ENCODE results near the gene AATK.

DNA sequence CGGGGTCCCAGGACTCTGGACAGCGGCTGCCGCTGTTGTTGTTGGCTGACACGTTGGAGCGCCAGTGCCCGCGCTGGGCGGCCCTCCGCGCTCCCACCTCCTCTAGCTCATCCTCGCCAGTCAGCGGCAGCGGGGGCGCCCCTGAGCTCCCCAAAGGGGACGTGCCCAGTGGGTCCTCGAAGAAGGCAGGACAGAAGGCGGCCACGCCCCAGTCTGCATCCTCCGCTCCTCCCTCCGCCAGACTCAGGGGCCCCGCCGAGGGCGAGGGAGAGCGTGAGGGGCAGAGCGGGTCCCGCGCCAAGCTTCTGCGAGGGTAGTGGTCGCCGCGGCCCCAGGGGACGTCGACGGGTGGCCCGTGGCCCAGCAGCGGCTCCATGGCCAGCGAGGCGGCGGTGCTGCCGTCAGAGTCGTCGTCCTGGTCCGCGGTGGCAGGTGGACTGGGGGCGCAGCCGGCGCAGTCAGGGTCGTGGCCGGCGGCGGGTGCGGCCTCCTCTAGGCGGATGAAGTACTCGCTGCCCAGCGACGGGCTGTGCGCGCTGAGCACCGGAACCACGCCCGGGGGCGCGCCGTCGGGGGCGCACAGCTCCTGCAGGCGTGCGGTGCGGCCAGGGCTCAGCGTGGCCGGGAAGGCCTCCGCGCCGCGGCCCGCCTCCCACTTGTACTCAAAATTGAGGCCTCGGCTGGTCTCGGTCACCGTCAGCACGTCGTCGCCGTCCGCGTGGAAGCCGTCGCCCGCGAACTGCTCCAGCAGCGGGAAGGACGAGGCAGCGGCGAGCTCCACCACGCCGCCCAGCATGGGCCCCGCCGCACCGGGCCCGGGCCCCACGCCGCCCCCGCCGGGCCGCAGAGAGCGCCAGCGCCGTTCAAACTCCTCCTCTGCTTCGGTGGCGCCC is 43.9 kb downstream of the AATK start:
- no peak for TF ChIP-seq EZH2phosphoT487 (IDR thresholded peaks at IDR 0.05; ENCODE audit: insufficient read depth, low read depth)
- peak; percentile 60 for TF ChIP-seq EZH2 (IDR thresholded peaks at IDR 0.05; ENCODE audit: insufficient read depth, poor library complexity, severe bottlenecking)
